Liver (tissue), 3 donors: ENCODE results near the gene DPEP2.

ENCODE experiments used
- ATF3 ChIP-seq: IDR thresholded peaks from 2 replicates; pipeline ENCODE4 v1.6.1; 2016; ENCODE audit warnings: antibody characterized with exemption
- CTCF ChIP-seq: fragments of 150-350 bp; IDR thresholded peaks from 2 replicates; pipeline ENCODE4 v1.5.1; 2017; ENCODE audit warnings: improper control_type of control experiment, low read depth, low read length; ENCODE audit not compliant: missing input control
- EGR1 ChIP-seq, 2 donors: IDR thresholded peaks; 2 replicates each; pipeline ENCODE4 v1.6.1; 2016 to 2018; ENCODE audit warnings: antibody characterized with exemption in 2 of 2, low read depth in 2 of 2
- FOXA1 ChIP-seq: IDR thresholded peaks from 2 replicates; pipeline ENCODE4 v1.6.1; 2016; ENCODE audit warnings: antibody characterized with exemption
- GABPA ChIP-seq, 2 donors: IDR thresholded peaks in 1 of 2; conservative IDR thresholded peaks in 1 of 2; 2 replicates each; pipeline ENCODE4 v1.6.1; 2016; ENCODE audit warnings: antibody characterized with exemption in 2 of 2, mild to moderate bottlenecking in 1 of 2, moderate library complexity in 1 of 2
- HNF4G ChIP-seq: IDR thresholded peaks from 2 replicates; pipeline ENCODE4 v1.6.1; 2016; ENCODE audit warnings: antibody characterized with exemption
- MAX ChIP-seq: IDR thresholded peaks from 2 replicates; pipeline ENCODE4 v1.6.1; 2016; ENCODE audit warnings: antibody characterized with exemption
- RAD21 ChIP-seq, 2 donors: IDR thresholded peaks; 2 replicates each; pipeline ENCODE4 v1.6.1; 2016; ENCODE audit warnings: antibody characterized with exemption in 2 of 2, mild to moderate bottlenecking in 2 of 2
- RXRA ChIP-seq, 2 donors: IDR thresholded peaks; 2 replicates each; pipeline ENCODE4 v1.6.1; 2017 to 2018; ENCODE audit warnings: antibody characterized with exemption in 2 of 2, mild to moderate bottlenecking in 1 of 2
- SP1 ChIP-seq: IDR thresholded peaks from 2 replicates; pipeline ENCODE4 v1.6.1; 2018; ENCODE audit warnings: antibody characterized with exemption, mild to moderate bottlenecking
- TAF1 ChIP-seq: conservative IDR thresholded peaks from 2 replicates; pipeline ENCODE4 v1.6.1; 2016; ENCODE audit warnings: antibody characterized with exemption, mild to moderate bottlenecking
- YY1 ChIP-seq: IDR thresholded peaks from 2 replicates; pipeline ENCODE4 v1.6.1; 2016; ENCODE audit warnings: antibody characterized with exemption, mild to moderate bottlenecking
- ZBTB33 ChIP-seq: IDR thresholded peaks from 2 replicates; pipeline ENCODE4 v1.6.1; 2016; ENCODE audit warnings: antibody characterized with exemption
- TF ChIP-seq, protein P1 (sequence below): IDR thresholded peaks from 2 replicates; pipeline ENCODE4 v1.6.1; 2016; ENCODE audit warnings: antibody characterized with exemption, mild to moderate bottlenecking
- donor health status: healthy.
- donor health status: healthy.

DNA sequence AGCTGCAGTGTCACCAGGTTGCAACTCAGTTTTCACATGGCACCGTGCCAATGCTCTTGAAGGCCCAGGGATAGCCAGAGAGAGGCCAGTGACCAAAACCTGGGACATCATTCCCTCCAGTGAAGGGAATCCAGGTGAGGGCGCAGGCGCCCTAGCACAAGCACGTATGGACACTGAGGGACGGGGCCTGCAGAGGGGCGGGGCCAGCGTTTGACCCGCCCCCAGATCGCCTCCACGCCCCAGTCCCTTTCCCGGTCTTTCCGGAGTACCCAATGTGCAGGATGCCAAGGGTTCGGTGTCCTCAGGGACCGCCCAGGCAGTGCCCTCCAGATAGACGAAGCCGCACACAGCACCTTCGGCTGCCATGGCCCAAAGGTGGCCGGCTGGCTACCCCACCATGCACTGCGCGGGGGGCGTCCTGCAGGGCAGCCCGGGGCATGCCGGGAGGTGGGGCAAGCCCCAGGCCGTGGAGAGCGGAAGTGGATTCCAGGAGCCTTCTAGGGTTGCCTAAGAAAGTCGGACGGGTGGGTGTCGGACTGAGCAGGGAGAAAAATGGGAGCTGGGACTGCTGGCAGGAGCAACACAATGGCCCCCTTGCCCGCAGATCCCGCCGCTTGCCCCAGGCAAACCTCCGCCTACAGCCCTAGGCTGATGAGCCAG is 35.5 kb downstream of the DPEP2 start:
- TF ChIP-seq CTCF (no peak), GABPA (IDR thresholded peaks at IDR 0.05 in 1 of 2, conservative IDR thresholded peaks at IDR 0.05 in 1 of 2) (no peak), MAX (no peak), ATF3 (no peak), TAF1 (no peak), RAD21 (IDR thresholded peaks at IDR 0.05) (no peak), RXRA (IDR thresholded peaks at IDR 0.05) (no peak), ZBTB33 (no peak), FOXA1 (no peak), SP1 (no peak), YY1 (no peak), EGR1 (IDR thresholded peaks at IDR 0.05; ENCODE audit: low read depth in 2 of 2) (no peak), HNF4G (no peak)
- TF ChIP-seq, protein P1, sequence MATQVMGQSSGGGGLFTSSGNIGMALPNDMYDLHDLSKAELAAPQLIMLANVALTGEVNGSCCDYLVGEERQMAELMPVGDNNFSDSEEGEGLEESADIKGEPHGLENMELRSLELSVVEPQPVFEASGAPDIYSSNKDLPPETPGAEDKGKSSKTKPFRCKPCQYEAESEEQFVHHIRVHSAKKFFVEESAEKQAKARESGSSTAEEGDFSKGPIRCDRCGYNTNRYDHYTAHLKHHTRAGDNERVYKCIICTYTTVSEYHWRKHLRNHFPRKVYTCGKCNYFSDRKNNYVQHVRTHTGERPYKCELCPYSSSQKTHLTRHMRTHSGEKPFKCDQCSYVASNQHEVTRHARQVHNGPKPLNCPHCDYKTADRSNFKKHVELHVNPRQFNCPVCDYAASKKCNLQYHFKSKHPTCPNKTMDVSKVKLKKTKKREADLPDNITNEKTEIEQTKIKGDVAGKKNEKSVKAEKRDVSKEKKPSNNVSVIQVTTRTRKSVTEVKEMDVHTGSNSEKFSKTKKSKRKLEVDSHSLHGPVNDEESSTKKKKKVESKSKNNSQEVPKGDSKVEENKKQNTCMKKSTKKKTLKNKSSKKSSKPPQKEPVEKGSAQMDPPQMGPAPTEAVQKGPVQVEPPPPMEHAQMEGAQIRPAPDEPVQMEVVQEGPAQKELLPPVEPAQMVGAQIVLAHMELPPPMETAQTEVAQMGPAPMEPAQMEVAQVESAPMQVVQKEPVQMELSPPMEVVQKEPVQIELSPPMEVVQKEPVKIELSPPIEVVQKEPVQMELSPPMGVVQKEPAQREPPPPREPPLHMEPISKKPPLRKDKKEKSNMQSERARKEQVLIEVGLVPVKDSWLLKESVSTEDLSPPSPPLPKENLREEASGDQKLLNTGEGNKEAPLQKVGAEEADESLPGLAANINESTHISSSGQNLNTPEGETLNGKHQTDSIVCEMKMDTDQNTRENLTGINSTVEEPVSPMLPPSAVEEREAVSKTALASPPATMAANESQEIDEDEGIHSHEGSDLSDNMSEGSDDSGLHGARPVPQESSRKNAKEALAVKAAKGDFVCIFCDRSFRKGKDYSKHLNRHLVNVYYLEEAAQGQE, result no peak
